B cell (primary cell): Measurements from ENCODE around the gene MPND. TPM values are rescaled to one million over a fixed set of nuclear protein-coding genes. Genes with fewer than 3 reads are reported as not detected.

Source experiments
- ATAC-seq: fragments of 200-7000 bp; cut with Tn5 transposase; one replicate; pipeline ENCODE4 v1.10.0; 2021; ENCODE audit warnings: low read depth, mild to moderate bottlenecking, moderate number of reproducible peaks, moderate library complexity
- CTCF ChIA-PET: fragments of 350-600 bp; sonication (Branson Sonifier 250); formaldehyde crosslinking; loops from one replicate; lab custom pipeline; 2021; ENCODE audit warnings: antibody characterized with exemption, inconsistent platforms; lab: Charles Lee
- POLR2A ChIA-PET: fragments of 350-600 bp; sonication (Branson Sonifier 250); formaldehyde crosslinking; loops from one replicate; lab custom pipeline; 2021; ENCODE audit warnings: antibody characterized with exemption; lab: Charles Lee
- DNase-seq: peaks from one replicate; pipeline ENCODE4 v3.0.0; 2013
- H2AFZ ChIP-seq: 2 replicates; pipeline ENCODE4 v1.6.1; 2012; ENCODE audit warnings: mild to moderate bottlenecking, low read depth, low read length; ENCODE audit not compliant: insufficient read depth, poor library complexity, severe bottlenecking
- H3K27ac ChIP-seq, 2 donors: 1 replicate in 1 of 2; 2 replicates in 1 of 2; pipeline ENCODE4 v1.5.1; 2012 to 2013; ENCODE audit warnings: low read length in 2 of 2, mild to moderate bottlenecking in 2 of 2, moderate library complexity in 1 of 2
- H3K27me3 ChIP-seq, 4 experiments: fragments of 200-600 bp in 1 of 4; sonication (generic) in 1 of 4; replicated peaks in 1 of 4; 1 replicate in 2 of 4; 2 replicates in 2 of 4; pipeline versions ENCODE4 v1.6.1 to v1.7.0; 2013 to 2016; ENCODE audit warnings: low read length in 3 of 4, mild to moderate bottlenecking in 2 of 4, mixed read lengths in 1 of 4, moderate library complexity in 1 of 4; ENCODE audit not compliant: insufficient read depth in 4 of 4, control insufficient read depth in 3 of 4; ENCODE audit errors: control extremely low read depth in 1 of 4
- H3K36me3 ChIP-seq, 2 experiments: replicated peaks in 1 of 2; 1 replicate in 1 of 2; 2 replicates in 1 of 2; pipeline versions ENCODE4 v1.6.1 to v1.7.1; 2013; ENCODE audit warnings: low read length in 1 of 2; ENCODE audit not compliant: insufficient read depth in 2 of 2, control insufficient read depth in 1 of 2; ENCODE audit errors: control extremely low read depth in 1 of 2, extremely low read depth in 1 of 2
- H3K4me1 ChIP-seq, 2 donors: fragments of 200-600 bp in 1 of 2; sonication (generic) in 1 of 2; 1 replicate in 1 of 2; 2 replicates in 1 of 2; pipeline versions ENCODE4 v1.5.1 to v1.6.1; 2013 to 2017; ENCODE audit warnings: low read length in 2 of 2; ENCODE audit not compliant: control insufficient read depth in 2 of 2, insufficient read depth in 2 of 2
- H3K4me2 ChIP-seq: replicated peaks from 2 replicates; pipeline ENCODE3; 2012; ENCODE audit warnings: mild to moderate bottlenecking, low read depth, low read length; ENCODE audit not compliant: poor library complexity, severe bottlenecking
- H3K4me3 ChIP-seq, 5 experiments: fragments of 200-600 bp in 1 of 5; sonication (generic) in 1 of 5; 1 replicate in 3 of 5; 2 replicates in 2 of 5; pipeline versions ENCODE4 v1.5.1 to v1.7.0; 2011 to 2016; ENCODE audit warnings: low read length in 4 of 5, mild to moderate bottlenecking in 4 of 5, low read depth in 2 of 5, control low read depth in 1 of 5, moderate library complexity in 1 of 5; ENCODE audit not compliant: insufficient read depth in 1 of 5; ENCODE audit errors: control extremely low read depth in 1 of 5, extremely low read depth in 1 of 5
- H3K79me2 ChIP-seq: fragments of 200-600 bp; sonication (generic); one replicate; pipeline ENCODE4 v1.6.0; 2016; ENCODE audit warnings: low read length; ENCODE audit not compliant: control insufficient read depth, insufficient read depth
- H3K9ac ChIP-seq: fragments of 200-600 bp; sonication (generic); 2 replicates; pipeline ENCODE4 v1.6.1; 2017; ENCODE audit warnings: mild to moderate bottlenecking, low read length, moderate library complexity
- H3K9me3 ChIP-seq, 3 donors: one replicate each; pipeline versions ENCODE4 v1.6.1 to v1.7.1; 2013; ENCODE audit warnings: low read length in 2 of 3; ENCODE audit not compliant: control insufficient read depth in 2 of 3, insufficient read depth in 1 of 3; ENCODE audit errors: control extremely low read depth in 1 of 3
- H4K20me1 ChIP-seq: 2 replicates; pipeline ENCODE4 v1.6.0; 2012; ENCODE audit warnings: mild to moderate bottlenecking, low read length; ENCODE audit not compliant: insufficient read depth, control insufficient read depth, poor library complexity, severe bottlenecking
- H3K27ac Mint-ChIP-seq: one replicate; pipeline ENCODE4 v1.8.0; 2021; ENCODE audit warnings: mixed read lengths
- H3K27me3 Mint-ChIP-seq: one replicate; pipeline ENCODE4 v1.8.0; 2021; ENCODE audit warnings: mixed read lengths
- H3K4me1 Mint-ChIP-seq: one replicate; pipeline ENCODE4 v1.8.0; 2021; ENCODE audit warnings: mixed read lengths
- H3K4me3 Mint-ChIP-seq: one replicate; pipeline ENCODE4 v1.8.0; 2021; ENCODE audit warnings: mixed read lengths
- H3K9me3 Mint-ChIP-seq: one replicate; pipeline ENCODE4 v1.8.0; 2022; ENCODE audit warnings: mixed read lengths; ENCODE audit not compliant: insufficient read depth
- EZH2 ChIP-seq: IDR thresholded peaks from 2 replicates; pipeline ENCODE4 v1.6.1; 2012; ENCODE audit warnings: borderline replicate concordance, low read depth, mild to moderate bottlenecking, moderate library complexity, low read length; ENCODE audit not compliant: insufficient read depth, poor library complexity, severe bottlenecking
- WGBS: methylation state at CpG from one replicate; pipeline ENCODE4 v1.1.5; 2013; ENCODE audit warnings: missing lambda C conversion rate; ENCODE audit not compliant: insufficient coverage; 5-methylcytosine and 5-hydroxymethylcytosine counted together
- intact Hi-C: fragments of 100-400 bp; cut with micrococcal nuclease; formaldehyde crosslinking; loops from one replicate; pipeline ENCODE4 v1.10.0; 2022
- polyA plus RNA-seq: library from polyadenylated mRNA; depleted of rRNA; stranded (reverse); fragments of >200 nt; gene quantifications from 2 replicates; pipeline ENCODE4 v1.2.3, GENCODE V29; 2012
- total RNA-seq, 2 donors: library from RNA; stranded (reverse); fragments of 120-200 nt in 1 of 2; gene quantifications; 1 replicate in 1 of 2; 2 replicates in 1 of 2; pipeline versions ENCODE4 v1.2.3 to v1.2.4, GENCODE V29; 2013 to 2022
- TF ChIP-seq, protein P1 (sequence below): fragments of 200-600 bp; IDR thresholded peaks from one replicate; pipeline ENCODE4 v1.8.0; 2022; ENCODE audit warnings: antibody characterized with exemption, mild to moderate bottlenecking

MPND gene
- total and polyA plus RNA-seq, 2 donors (not counting 1 experiment from before 2014, with no cell fraction given) = 14.5 to 25.6 TPM

DNA sequence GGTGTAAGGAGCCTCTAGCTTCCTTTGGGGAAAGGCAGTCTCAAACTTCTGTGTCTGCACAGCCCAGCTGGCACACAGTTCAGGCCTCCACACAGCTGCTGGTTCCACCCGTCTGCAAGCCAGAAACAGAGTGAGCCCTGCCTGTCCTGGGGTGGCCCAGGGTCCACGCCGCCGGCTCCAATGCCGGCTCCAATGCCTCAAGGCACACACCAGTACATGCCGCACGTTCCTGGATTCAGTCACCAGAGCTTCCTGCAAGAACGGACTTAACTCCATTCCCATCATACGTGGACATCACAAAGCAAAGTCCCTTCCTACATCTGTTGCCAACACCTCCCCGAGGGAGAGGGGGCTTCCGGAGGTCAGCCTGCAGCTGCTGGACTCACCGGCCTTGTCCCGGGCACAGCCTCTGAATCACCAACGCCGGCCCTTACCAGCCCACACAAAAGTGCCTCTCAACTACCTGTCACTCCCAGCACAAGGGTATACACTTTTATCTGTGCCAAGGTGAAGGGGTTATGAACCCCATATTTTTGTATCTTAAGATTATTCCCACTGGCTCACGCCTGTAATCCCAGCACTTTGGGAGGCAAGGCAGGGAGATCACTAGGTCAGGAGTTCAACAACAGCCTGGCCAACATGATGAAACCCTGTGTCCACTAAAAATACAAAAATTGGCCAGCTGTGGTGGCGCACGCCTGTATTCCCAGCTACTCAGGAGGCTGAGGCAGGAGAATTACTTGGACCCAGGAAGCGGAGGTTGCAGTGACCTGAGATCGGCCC, 48.5 kb downstream of the MPND start:
- intact Hi-C loops = no loop called here
- no peak for TF ChIP-seq EZH2
- TF ChIP-seq, protein P1, sequence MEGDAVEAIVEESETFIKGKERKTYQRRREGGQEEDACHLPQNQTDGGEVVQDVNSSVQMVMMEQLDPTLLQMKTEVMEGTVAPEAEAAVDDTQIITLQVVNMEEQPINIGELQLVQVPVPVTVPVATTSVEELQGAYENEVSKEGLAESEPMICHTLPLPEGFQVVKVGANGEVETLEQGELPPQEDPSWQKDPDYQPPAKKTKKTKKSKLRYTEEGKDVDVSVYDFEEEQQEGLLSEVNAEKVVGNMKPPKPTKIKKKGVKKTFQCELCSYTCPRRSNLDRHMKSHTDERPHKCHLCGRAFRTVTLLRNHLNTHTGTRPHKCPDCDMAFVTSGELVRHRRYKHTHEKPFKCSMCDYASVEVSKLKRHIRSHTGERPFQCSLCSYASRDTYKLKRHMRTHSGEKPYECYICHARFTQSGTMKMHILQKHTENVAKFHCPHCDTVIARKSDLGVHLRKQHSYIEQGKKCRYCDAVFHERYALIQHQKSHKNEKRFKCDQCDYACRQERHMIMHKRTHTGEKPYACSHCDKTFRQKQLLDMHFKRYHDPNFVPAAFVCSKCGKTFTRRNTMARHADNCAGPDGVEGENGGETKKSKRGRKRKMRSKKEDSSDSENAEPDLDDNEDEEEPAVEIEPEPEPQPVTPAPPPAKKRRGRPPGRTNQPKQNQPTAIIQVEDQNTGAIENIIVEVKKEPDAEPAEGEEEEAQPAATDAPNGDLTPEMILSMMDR = no peak
- POLR2A ChIA-PET = no interaction called here

More for the DNA sequence above, 48.5 kb downstream of the MPND start:
- H3K27me3 ChIP-seq = no peaks in the 10 kb centered on the region
- no peak overlapping the region for H3K4me3 ChIP-seq
- no peak overlapping the region for H3K9ac ChIP-seq
- no peak overlapping the region for H2AFZ ChIP-seq
- ATAC-seq (no peak), DNase-seq (no peak)
- Mint-ChIP-seq H3K27ac (no peak overlapping the region), H3K4me3 (no peak overlapping the region), H3K9me3 (no peaks in the 10 kb centered on the region), H3K4me1 (peaks cover 40% of the 10 kb centered on the region), H3K27me3 (no peaks in the 10 kb centered on the region)
- H4K20me1 ChIP-seq = peaks cover 97% of the 10 kb centered on the region
- H3K4me2 ChIP-seq = no peak overlapping the region
- peaks cover 1 to 38% of the 10 kb centered on the region in 2 experiments for H3K36me3 ChIP-seq
- peaks cover 99% of the 10 kb centered on the region for H3K79me2 ChIP-seq
- H3K9me3 ChIP-seq = no peaks in the 10 kb centered on the region
- CTCF ChIA-PET = interaction anchor here (0.5 kb wide), 1 partner anchor 129 kb away, joined by 3 read pairs; no protein-coding TSS in a partner anchor
- H3K27ac ChIP-seq = no peak overlapping the region
- WGBS = 97% methylated on average over 15 of the region's 20 CpGs
- peaks cover 0 to 6% of the 10 kb centered on the region in 2 donors for H3K4me1 ChIP-seq
